HG03432 (cell line): ENCODE results near the gene ACOX3.

Experiments used
- ATAC-seq: cut with Tn5 transposase; IDR thresholded peaks from one replicate; pipeline ENCODE4 v1.9.1; 2021; ENCODE audit warnings: mild to moderate bottlenecking, moderate library complexity; ENCODE audit not compliant: unreplicated experiment

The ACOX3 gene

GRCh38 chr4:8468746-8469535, 28.4 kb upstream of the ACOX3 start:
- ATAC-seq, result peak; percentile 74

GRCh38 chr4:8467016-8467415, 26.5 kb upstream of the ACOX3 start:
- no peak for ATAC-seq

GRCh38 chr4:8465615-8466611, 25.4 kb upstream of the ACOX3 start:
- ATAC-seq, result no peak

- ATAC-seq, result no peak
Observed at GRCh38 chr4:8464381-8464780, 23.9 kb upstream of the ACOX3 start.

- no peak for ATAC-seq
Observed at GRCh38 chr4:8463811-8464210, 23.3 kb upstream of the ACOX3 start.

GRCh38 chr4:8461616-8462015, 21.1 kb upstream of the ACOX3 start:
- no peak for ATAC-seq

- ATAC-seq, result no peak
Observed at GRCh38 chr4:8461086-8461485, 20.6 kb upstream of the ACOX3 start.

- no peak for ATAC-seq
Observed at GRCh38 chr4:8459867-8460445, 19.4 kb upstream of the ACOX3 start.

GRCh38 chr4:8457646-8458252, 17.2 kb upstream of the ACOX3 start:
- ATAC-seq, result no peak

GRCh38 chr4:8453957-8454356, 13.4 kb upstream of the ACOX3 start:
- no peak for ATAC-seq

- ATAC-seq, result no peak
Observed at GRCh38 chr4:8451440-8452182, 11.1 kb upstream of the ACOX3 start.

GRCh38 chr4:8446122-8446521, 5.6 kb upstream of the ACOX3 start:
- ATAC-seq, result no peak

- ATAC-seq, result no peak
Observed at GRCh38 chr4:8443801-8444200, 3.3 kb upstream of the ACOX3 start.

- no peak for ATAC-seq
Observed at GRCh38 chr4:8442596-8443358, 2.3 kb upstream of the ACOX3 start.

GRCh38 chr4:8441499-8442091, 1.1 kb upstream of the ACOX3 start:
- no peak for ATAC-seq

- ATAC-seq, result peak; percentile 22
Observed at GRCh38 chr4:8439914-8440491, 520 bp downstream of the ACOX3 start.

GRCh38 chr4:8439168-8439567, 1.4 kb downstream of the ACOX3 start:
- ATAC-seq, result no peak

- no peak for ATAC-seq
Observed at GRCh38 chr4:8438743-8439142, 1.8 kb downstream of the ACOX3 start.

GRCh38 chr4:8437281-8437680, 3.2 kb downstream of the ACOX3 start:
- no peak for ATAC-seq
